Activated CD4-positive, alpha-beta T cell treated with anti-CD3 and anti-CD28 coated beads for 24 hours (primary cell): Measurements from ENCODE around the gene STRN.
"Not testable (repeated sequence)": the region's sequence is repeated elsewhere in the genome, so short reads cannot be mapped to it uniquely, and the experiment has no call there.

Experiments
- DNase-seq, 2 donors: peaks; one replicate each; pipeline ENCODE4 v3.0.0-alpha.2; 2020; ENCODE audit warnings: low read depth in 2 of 2

Gene STRN

GRCh38 chr2:36966370-36967235, at the start of gene STRN:
STRN (minus strand) TSS chr2:36966536; CDS start chr2:36966463, 73 bp downstream.
- DNase-seq = peak; percentile 92 to 96

GRCh38 chr2:37013315-37013641, 46.9 kb upstream of the STRN start:
- DNase-seq = no peak

- no peak for DNase-seq
These were observed 44.8 kb upstream of the STRN start for GRCh38 chr2:37011130-37011529.

- no peak for DNase-seq
These were observed 39.0 kb upstream of the STRN start for GRCh38 chr2:37005118-37005868.

- DNase-seq = no peak
These were observed 34.7 kb upstream of the STRN start for GRCh38 chr2:37000988-37001556.

- DNase-seq = no peak
These were observed 34.0 kb upstream of the STRN start for GRCh38 chr2:37000318-37000717.

GRCh38 chr2:36999416-36999815, 33.1 kb upstream of the STRN start:
- not testable (repeated sequence) for DNase-seq

GRCh38 chr2:36993841-36994620, 27.7 kb upstream of the STRN start:
- no peak for DNase-seq

GRCh38 chr2:36988008-36988407, 21.7 kb upstream of the STRN start:
- DNase-seq = no peak

GRCh38 chr2:36982467-36982866, 16.1 kb upstream of the STRN start:
- no peak for DNase-seq

GRCh38 chr2:36981911-36982310, 15.6 kb upstream of the STRN start:
- DNase-seq = no peak

GRCh38 chr2:36979007-36979406, 12.7 kb upstream of the STRN start:
- not testable (repeated sequence) for DNase-seq

- DNase-seq = no peak
These were observed 9.7 kb upstream of the STRN start for GRCh38 chr2:36976065-36976464.

- DNase-seq = no peak
These were observed 9.0 kb upstream of the STRN start for GRCh38 chr2:36975306-36975705.

GRCh38 chr2:36973320-36973719, 7.0 kb upstream of the STRN start:
- no peak for DNase-seq

- DNase-seq = no peak
These were observed 5.7 kb upstream of the STRN start for GRCh38 chr2:36971990-36972389.

GRCh38 chr2:36967236-36967876, 1.0 kb upstream of the STRN start:
- no peak for DNase-seq

GRCh38 chr2:36965751-36966369, 476 bp downstream of the STRN start:
- peak; percentile 27 for DNase-seq

- DNase-seq = no peak
These were observed 1.1 kb downstream of the STRN start for GRCh38 chr2:36965206-36965605.

- no peak for DNase-seq
These were observed 1.8 kb downstream of the STRN start for GRCh38 chr2:36964496-36965058.

GRCh38 chr2:36963734-36964133, 2.6 kb downstream of the STRN start:
- no peak for DNase-seq
